Lower lobe of right lung (tissue), 2 donors: ENCODE measurements around the gene UQCR11. TPM values are rescaled to one million over a fixed set of nuclear protein-coding genes. Genes with fewer than 3 reads are reported as not detected.

ENCODE experiments used
- ATAC-seq, 2 donors: fragments of 200-7000 bp; cut with Tn5 transposase; one replicate each; pipeline ENCODE4 v1.9.1; 2020 to 2022; ENCODE audit warnings: mild to moderate bottlenecking in 2 of 2, moderate library complexity in 2 of 2
- DNase-seq: peaks from one replicate; pipeline ENCODE4 v3.0.0-alpha.2; 2020
- H3K27ac ChIP-seq: fragments of 200-600 bp; one replicate; pipeline ENCODE4 v1.8.0; 2022
- H3K27me3 ChIP-seq: fragments of 200-600 bp; one replicate; pipeline ENCODE4 v1.8.0; 2022; ENCODE audit warnings: low read depth
- H3K36me3 ChIP-seq: fragments of 200-600 bp; one replicate; pipeline ENCODE4 v1.8.0; 2022; ENCODE audit warnings: mild to moderate bottlenecking
- H3K4me1 ChIP-seq: fragments of 200-600 bp; one replicate; pipeline ENCODE4 v1.8.0; 2022
- H3K4me3 ChIP-seq: fragments of 200-600 bp; one replicate; pipeline ENCODE4 v1.8.0; 2022; ENCODE audit warnings: mild to moderate bottlenecking
- H3K9me3 ChIP-seq: fragments of 200-600 bp; one replicate; pipeline ENCODE4 v1.8.0; 2022
- CTCF ChIP-seq: fragments of 200-600 bp; IDR thresholded peaks from one replicate; pipeline ENCODE4 v1.8.0; 2022; ENCODE audit warnings: antibody characterized with exemption, mild to moderate bottlenecking
- intact Hi-C: fragments of 100-400 bp; cut with DNase I; formaldehyde crosslinking; loops from one replicate; pipeline ENCODE4 v1.11.0; 2022
- total RNA-seq: library from RNA; stranded (reverse); fragmentation: NEBNext Ultra II Directional; extraction: Animal tissue kit (Norgen Biotek cat#: 25700); gene quantifications from one replicate; pipeline ENCODE4 v1.2.1, GENCODE V29; 2021
- donor health status: DM: no; HTN: yes; CAD: no; lungs with severe emphysema.

UQCR11 gene
- total RNA-seq, 1 donor from 2014 or later = 164 TPM

GRCh38 chr19:1572795-1573194 lies 32.5 kb downstream of the UQCR11 start:
- H3K9me3 ChIP-seq = no peaks in the 10 kb centered on the region
- peaks cover 15% of the 10 kb centered on the region for H3K36me3 ChIP-seq
- no peak overlapping the region for H3K4me3 ChIP-seq
- no peak for ATAC-seq
- H3K4me1 ChIP-seq = peaks cover 4% of the 10 kb centered on the region
- H3K27me3 ChIP-seq = no peaks in the 10 kb centered on the region
- no peak for DNase-seq
- intact Hi-C loops = no loop called here
- no peak overlapping the region for H3K27ac ChIP-seq
- TF ChIP-seq CTCF = no peak

- Histone ChIP-seq H3K9me3 (no peaks in the 10 kb centered on the region), H3K27me3 (no peaks in the 10 kb centered on the region), H3K4me3 (no peak overlapping the region), H3K36me3 (peaks cover under 1% of the 10 kb centered on the region), H3K4me1 (peaks cover 4% of the 10 kb centered on the region), H3K27ac (no peak overlapping the region)
- no peak for TF ChIP-seq CTCF
- no peak for ATAC-seq
- intact Hi-C loops = no loop called here
- DNase-seq = no peak
These were observed 33.9 kb downstream of the UQCR11 start for GRCh38 chr19:1571358-1571757.

GRCh38 chr19:1570836-1571235 lies 34.4 kb downstream of the UQCR11 start:
- intact Hi-C loops = no loop called here
- Histone ChIP-seq H3K4me1 (peaks cover 9% of the 10 kb centered on the region), H3K4me3 (no peak overlapping the region), H3K9me3 (no peaks in the 10 kb centered on the region), H3K27me3 (no peaks in the 10 kb centered on the region), H3K36me3 (no peaks in the 10 kb centered on the region), H3K27ac (no peak overlapping the region)
- no peak for TF ChIP-seq CTCF
- ATAC-seq (no peak), DNase-seq (no peak)

GRCh38 chr19:1569997-1570396 lies 35.3 kb downstream of the UQCR11 start:
- Histone ChIP-seq H3K9me3 (no peaks in the 10 kb centered on the region), H3K27me3 (no peaks in the 10 kb centered on the region), H3K27ac (no peak overlapping the region), H3K36me3 (no peaks in the 10 kb centered on the region), H3K4me1 (peaks cover 14% of the 10 kb centered on the region), H3K4me3 (no peak overlapping the region)
- DNase-seq (no peak), ATAC-seq (no peak)
- no peak for TF ChIP-seq CTCF
- intact Hi-C loops = no loop called here

GRCh38 chr19:1568320-1569019 lies 36.8 kb downstream of the UQCR11 start, which contains the start of gene MEX3D:
Gene MEX3D, minus strand, starts transcription at chr19:1568325. Its CDS starts 267 bp downstream, at chr19:1568058.
- intact Hi-C loops = no loop called here
- peak; percentile 80 to 91 for ATAC-seq

More at GRCh38 chr19:1568320-1569019, 36.8 kb downstream of the UQCR11 start, which contains the start of gene MEX3D:
- no peaks in the 10 kb centered on the region for H3K27me3 ChIP-seq
- H3K4me3 ChIP-seq = peak within 1 kb of the TSS; percentile 73
- no peak for TF ChIP-seq CTCF
- peak; percentile 79 for DNase-seq
- H3K4me1 ChIP-seq = peaks cover 14% of the 10 kb centered on the region
- H3K36me3 ChIP-seq = no peaks in the 10 kb centered on the region
- H3K27ac ChIP-seq = peak within 1 kb of the TSS; percentile 82
- no peaks in the 10 kb centered on the region for H3K9me3 ChIP-seq
